ENCODE measurements around the gene TNIK.

Gene TNIK

DNA sequence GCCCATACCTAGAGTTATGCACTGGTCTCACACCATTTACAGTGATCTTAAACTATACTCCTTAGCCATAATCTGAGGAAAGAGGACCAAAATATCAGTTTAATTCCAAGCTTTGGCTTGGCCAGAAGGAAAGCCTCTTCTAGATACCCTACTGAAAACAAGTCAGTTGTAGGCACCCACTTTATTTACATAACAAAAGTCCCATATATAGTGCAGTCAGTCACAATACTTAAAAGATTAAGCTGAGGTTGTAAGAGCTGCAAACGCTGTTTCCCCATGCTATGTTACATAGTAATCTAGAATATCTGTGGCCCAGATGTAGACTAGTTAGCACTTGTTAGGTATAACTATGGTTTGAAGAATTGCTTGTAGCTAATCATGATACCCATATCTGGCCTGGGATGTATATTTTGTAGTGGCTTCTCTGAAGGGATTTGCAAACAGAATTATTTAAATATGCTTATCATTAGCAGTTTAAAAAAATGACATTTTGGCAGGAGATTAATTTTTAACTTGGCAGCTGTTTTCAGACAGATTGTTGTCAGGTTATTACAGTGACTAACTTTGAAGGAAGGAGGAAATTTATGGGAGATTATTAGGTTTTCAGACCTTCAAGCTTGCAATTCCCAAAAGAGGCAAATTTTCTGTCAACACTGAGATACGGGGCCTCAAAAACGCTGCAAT is 273.2 kb downstream of the TNIK start:
- no peaks in the 10 kb centered on the region for H3K9me3 ChIP-seq (ENCODE audit: low read length)
- no peaks in the 10 kb centered on the region for H4K20me1 ChIP-seq (ENCODE audit: insufficient read depth, low read length)
- H3K9me2 ChIP-seq (ENCODE audit: low read depth, low read length): no peaks in the 10 kb centered on the region
- H3K27me3 ChIP-seq (ENCODE audit: insufficient read depth, low read length): no peaks in the 10 kb centered on the region
- H3K36me3 ChIP-seq (ENCODE audit: insufficient read depth, low read length): no peaks in the 10 kb centered on the region
- H2AFZ ChIP-seq (ENCODE audit: low read length): no peak overlapping the region
- no peak for TF ChIP-seq EZH2 (IDR thresholded peaks at IDR 0.05; ENCODE audit: borderline replicate concordance, low read length)
- TF ChIP-seq, protein P1, sequence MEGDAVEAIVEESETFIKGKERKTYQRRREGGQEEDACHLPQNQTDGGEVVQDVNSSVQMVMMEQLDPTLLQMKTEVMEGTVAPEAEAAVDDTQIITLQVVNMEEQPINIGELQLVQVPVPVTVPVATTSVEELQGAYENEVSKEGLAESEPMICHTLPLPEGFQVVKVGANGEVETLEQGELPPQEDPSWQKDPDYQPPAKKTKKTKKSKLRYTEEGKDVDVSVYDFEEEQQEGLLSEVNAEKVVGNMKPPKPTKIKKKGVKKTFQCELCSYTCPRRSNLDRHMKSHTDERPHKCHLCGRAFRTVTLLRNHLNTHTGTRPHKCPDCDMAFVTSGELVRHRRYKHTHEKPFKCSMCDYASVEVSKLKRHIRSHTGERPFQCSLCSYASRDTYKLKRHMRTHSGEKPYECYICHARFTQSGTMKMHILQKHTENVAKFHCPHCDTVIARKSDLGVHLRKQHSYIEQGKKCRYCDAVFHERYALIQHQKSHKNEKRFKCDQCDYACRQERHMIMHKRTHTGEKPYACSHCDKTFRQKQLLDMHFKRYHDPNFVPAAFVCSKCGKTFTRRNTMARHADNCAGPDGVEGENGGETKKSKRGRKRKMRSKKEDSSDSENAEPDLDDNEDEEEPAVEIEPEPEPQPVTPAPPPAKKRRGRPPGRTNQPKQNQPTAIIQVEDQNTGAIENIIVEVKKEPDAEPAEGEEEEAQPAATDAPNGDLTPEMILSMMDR (IDR thresholded peaks at IDR 0.05; ENCODE audit: low read length): no peak
- no peak overlapping the region for H3K9ac ChIP-seq (ENCODE audit: low read length)
- no peak overlapping the region for H3K4me2 ChIP-seq (ENCODE audit: low read length)
- H3K4me3 ChIP-seq (ENCODE audit: low read depth, low read length, poor library complexity, severe bottlenecking): no peak overlapping the region
- H3K79me2 ChIP-seq (ENCODE audit: insufficient read depth, low read length): no peaks in the 10 kb centered on the region
- no peaks in the 10 kb centered on the region for H3K4me1 ChIP-seq (ENCODE audit: insufficient read depth, low read length, severe bottlenecking)
- no peaks in the 10 kb centered on the region for H3F3A ChIP-seq (ENCODE audit: insufficient read depth, low read length)
- H3K27ac ChIP-seq (ENCODE audit: low read depth, low read length, poor library complexity, severe bottlenecking): no peak overlapping the region

GRCh38 chr3:171186383-171186782 is 273.8 kb downstream of the TNIK start:
- Histone ChIP-seq H3K4me3 (ENCODE audit: low read depth, low read length, poor library complexity, severe bottlenecking) (no peak overlapping the region), H3K9me3 (ENCODE audit: low read length) (no peaks in the 10 kb centered on the region), H3K9me2 (ENCODE audit: low read depth, low read length) (no peaks in the 10 kb centered on the region), H3K9ac (ENCODE audit: low read length) (no peak overlapping the region), H3K4me1 (ENCODE audit: insufficient read depth, low read length, severe bottlenecking) (no peaks in the 10 kb centered on the region), H3K27me3 (ENCODE audit: insufficient read depth, low read length) (no peaks in the 10 kb centered on the region), H2AFZ (ENCODE audit: low read length) (no peak overlapping the region), H3F3A (ENCODE audit: insufficient read depth, low read length) (no peaks in the 10 kb centered on the region), H3K79me2 (ENCODE audit: insufficient read depth, low read length) (no peaks in the 10 kb centered on the region), H3K4me2 (ENCODE audit: low read length) (no peak overlapping the region), H3K36me3 (ENCODE audit: insufficient read depth, low read length) (no peaks in the 10 kb centered on the region), H3K27ac (ENCODE audit: low read depth, low read length, poor library complexity, severe bottlenecking) (no peak overlapping the region), H4K20me1 (ENCODE audit: insufficient read depth, low read length) (no peaks in the 10 kb centered on the region)
- TF ChIP-seq EZH2 (IDR thresholded peaks at IDR 0.05; ENCODE audit: borderline replicate concordance, low read length): no peak
- TF ChIP-seq, protein P1 (IDR thresholded peaks at IDR 0.05; ENCODE audit: low read length): no peak

- H3K4me3 ChIP-seq (ENCODE audit: low read depth, low read length, poor library complexity, severe bottlenecking): no peak overlapping the region
- no peaks in the 10 kb centered on the region for H3K9me2 ChIP-seq (ENCODE audit: low read depth, low read length)
- TF ChIP-seq, protein P1 (IDR thresholded peaks at IDR 0.05; ENCODE audit: low read length): no peak
- no peak for TF ChIP-seq EZH2 (IDR thresholded peaks at IDR 0.05; ENCODE audit: borderline replicate concordance, low read length)
- no peak overlapping the region for H2AFZ ChIP-seq (ENCODE audit: low read length)
- H3K27me3 ChIP-seq (ENCODE audit: insufficient read depth, low read length): no peaks in the 10 kb centered on the region
- no peak overlapping the region for H3K9ac ChIP-seq (ENCODE audit: low read length)
- H3K27ac ChIP-seq (ENCODE audit: low read depth, low read length, poor library complexity, severe bottlenecking): no peak overlapping the region
- H3F3A ChIP-seq (ENCODE audit: insufficient read depth, low read length): no peaks in the 10 kb centered on the region
- H3K9me3 ChIP-seq (ENCODE audit: low read length): no peaks in the 10 kb centered on the region
- H3K4me2 ChIP-seq (ENCODE audit: low read length): no peak overlapping the region
- H4K20me1 ChIP-seq (ENCODE audit: insufficient read depth, low read length): no peaks in the 10 kb centered on the region
- no peaks in the 10 kb centered on the region for H3K4me1 ChIP-seq (ENCODE audit: insufficient read depth, low read length, severe bottlenecking)
- H3K79me2 ChIP-seq (ENCODE audit: insufficient read depth, low read length): no peaks in the 10 kb centered on the region
- no peaks in the 10 kb centered on the region for H3K36me3 ChIP-seq (ENCODE audit: insufficient read depth, low read length)
Observed at GRCh38 chr3:171185959-171186358, 274.2 kb downstream of the TNIK start.

Measured in OCI-LY1 (cell line).